ENCODE data around the gene GPR84.

DNA sequence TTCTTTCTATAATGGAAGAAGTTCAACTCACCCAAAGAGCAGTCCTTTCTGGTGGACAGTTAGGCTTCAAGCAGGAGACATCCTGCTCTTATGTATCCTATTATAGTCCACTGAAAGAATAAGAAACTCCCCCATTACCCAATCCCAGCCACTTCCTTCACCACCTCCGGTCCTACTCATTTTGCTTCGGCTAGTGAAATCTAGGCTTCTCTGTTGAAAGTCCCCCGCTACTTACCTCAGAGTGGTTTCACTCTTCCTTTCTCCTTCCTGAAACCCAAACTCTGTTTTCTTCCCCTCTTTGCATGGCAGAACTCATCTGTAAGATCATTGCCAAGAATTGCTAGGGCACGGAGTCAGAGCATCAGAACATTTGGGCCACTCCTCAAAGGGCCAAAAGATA, at the start of gene GPR84:
- TF ChIP-seq POLR2A (IDR thresholded peaks at IDR 0.05), result no peak
- TF ChIP-seq, protein P1, sequence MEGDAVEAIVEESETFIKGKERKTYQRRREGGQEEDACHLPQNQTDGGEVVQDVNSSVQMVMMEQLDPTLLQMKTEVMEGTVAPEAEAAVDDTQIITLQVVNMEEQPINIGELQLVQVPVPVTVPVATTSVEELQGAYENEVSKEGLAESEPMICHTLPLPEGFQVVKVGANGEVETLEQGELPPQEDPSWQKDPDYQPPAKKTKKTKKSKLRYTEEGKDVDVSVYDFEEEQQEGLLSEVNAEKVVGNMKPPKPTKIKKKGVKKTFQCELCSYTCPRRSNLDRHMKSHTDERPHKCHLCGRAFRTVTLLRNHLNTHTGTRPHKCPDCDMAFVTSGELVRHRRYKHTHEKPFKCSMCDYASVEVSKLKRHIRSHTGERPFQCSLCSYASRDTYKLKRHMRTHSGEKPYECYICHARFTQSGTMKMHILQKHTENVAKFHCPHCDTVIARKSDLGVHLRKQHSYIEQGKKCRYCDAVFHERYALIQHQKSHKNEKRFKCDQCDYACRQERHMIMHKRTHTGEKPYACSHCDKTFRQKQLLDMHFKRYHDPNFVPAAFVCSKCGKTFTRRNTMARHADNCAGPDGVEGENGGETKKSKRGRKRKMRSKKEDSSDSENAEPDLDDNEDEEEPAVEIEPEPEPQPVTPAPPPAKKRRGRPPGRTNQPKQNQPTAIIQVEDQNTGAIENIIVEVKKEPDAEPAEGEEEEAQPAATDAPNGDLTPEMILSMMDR (IDR thresholded peaks at IDR 0.05), result no peak

All from adrenal gland (tissue), 5 donors.